ENCODE measurements around the gene EPB41L3. TPM values are rescaled to one million over a fixed set of nuclear protein-coding genes. Genes with fewer than 3 reads are reported as not detected.
A peak's percentile ranks its signal among the peaks of the same experiment; 100 is the strongest.

The EPB41L3 gene
- total RNA-seq, 1 donor from 2014 or later = 1.5 TPM

DNA sequence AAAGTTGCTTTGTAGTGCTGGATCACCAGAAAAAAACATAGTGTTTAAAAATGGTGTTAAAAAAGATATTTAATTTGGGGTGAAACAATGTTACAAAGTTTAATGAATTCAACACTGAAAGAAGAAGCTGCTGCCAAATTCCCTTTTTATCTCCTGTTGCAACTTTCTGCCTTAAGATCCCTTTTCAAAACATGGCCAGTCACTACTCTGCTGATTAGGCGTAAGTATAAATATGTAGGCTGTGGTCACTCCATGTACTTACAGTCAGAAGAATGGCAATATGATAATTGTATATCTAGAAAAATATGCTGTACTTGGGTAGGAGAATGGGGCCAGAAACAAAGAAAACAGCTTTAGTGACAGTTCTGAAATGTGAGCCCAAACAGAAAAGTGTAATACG is 124.8 kb downstream of the EPB41L3 start:
- Mint-ChIP-seq H3K27ac (no peak overlapping the region), H3K4me3 (no peak overlapping the region), H3K27me3 (peaks cover 3% of the 10 kb centered on the region), H3K9me3 (no peaks in the 10 kb centered on the region), H3K36me3 (ENCODE audit: low read depth) (no peaks in the 10 kb centered on the region), H3K4me1 (no peaks in the 10 kb centered on the region)
- DNase-seq = no peak
- intact Hi-C loops (cut with micrococcal nuclease) = no loop called here

- no peak overlapping the region for H3K27ac Mint-ChIP-seq
- no peak for DNase-seq
These were observed 126.5 kb downstream of the EPB41L3 start for GRCh38 chr18:5417342-5417741.

GRCh38 chr18:5416112-5416511 is 127.7 kb downstream of the EPB41L3 start:
- intact Hi-C loops (cut with micrococcal nuclease) = no loop called here
- Mint-ChIP-seq H3K4me1 (no peaks in the 10 kb centered on the region), H3K36me3 (ENCODE audit: low read depth) (no peaks in the 10 kb centered on the region), H3K27ac (no peak overlapping the region), H3K9me3 (no peaks in the 10 kb centered on the region), H3K4me3 (no peak overlapping the region), H3K27me3 (peaks cover 3% of the 10 kb centered on the region)
- DNase-seq = no peak

More at GRCh38 chr18:5417342-5417741, 126.5 kb downstream of the EPB41L3 start:
- intact Hi-C loops (cut with micrococcal nuclease) = no loop called here
- Mint-ChIP-seq H3K27me3 (peaks cover 3% of the 10 kb centered on the region), H3K9me3 (no peaks in the 10 kb centered on the region), H3K4me1 (no peaks in the 10 kb centered on the region), H3K4me3 (no peak overlapping the region), H3K36me3 (ENCODE audit: low read depth) (no peaks in the 10 kb centered on the region)

DNA sequence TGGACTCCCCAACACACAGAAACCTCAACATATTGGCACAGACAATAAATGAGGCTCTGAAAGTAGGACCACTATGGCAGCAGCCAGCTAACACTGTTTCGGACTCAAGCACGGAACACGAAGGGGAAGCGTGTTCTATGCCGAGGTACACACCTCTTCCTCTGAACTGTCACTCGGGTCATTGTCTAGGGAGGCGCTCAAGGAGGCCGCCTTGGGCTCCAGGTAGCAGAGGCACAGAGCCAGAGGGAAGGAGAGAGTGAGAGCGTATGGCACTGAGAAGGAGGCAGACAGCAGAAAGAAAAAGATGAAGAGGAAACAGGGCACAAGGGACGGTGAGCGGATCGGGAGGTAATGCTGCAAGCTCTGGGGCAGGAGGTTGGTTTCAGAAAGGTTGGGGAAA is 128.1 kb downstream of the EPB41L3 start:
- Mint-ChIP-seq H3K27me3 (peaks cover 3% of the 10 kb centered on the region), H3K36me3 (ENCODE audit: low read depth) (no peaks in the 10 kb centered on the region), H3K4me1 (no peaks in the 10 kb centered on the region), H3K27ac (no peak overlapping the region), H3K9me3 (no peaks in the 10 kb centered on the region), H3K4me3 (no peak overlapping the region)
- DNase-seq = no peak
- intact Hi-C loops (cut with micrococcal nuclease) = no loop called here

- no peak for DNase-seq
- no peaks in the 10 kb centered on the region for H3K9me3 Mint-ChIP-seq
- H3K27ac Mint-ChIP-seq = no peak overlapping the region
- no peaks in the 10 kb centered on the region for H3K4me1 Mint-ChIP-seq
- intact Hi-C loops (cut with micrococcal nuclease) = no loop called here
- peaks cover 3% of the 10 kb centered on the region for H3K27me3 Mint-ChIP-seq
- H3K4me3 Mint-ChIP-seq = no peak overlapping the region
- no peaks in the 10 kb centered on the region for H3K36me3 Mint-ChIP-seq (ENCODE audit: low read depth)
These were observed 128.8 kb downstream of the EPB41L3 start for GRCh38 chr18:5415031-5415430.

GRCh38 chr18:5414546-5414945 is 129.3 kb downstream of the EPB41L3 start:
- Mint-ChIP-seq H3K4me3 (no peak overlapping the region), H3K27ac (no peak overlapping the region), H3K27me3 (peaks cover 3% of the 10 kb centered on the region), H3K4me1 (no peaks in the 10 kb centered on the region), H3K9me3 (no peaks in the 10 kb centered on the region), H3K36me3 (ENCODE audit: low read depth) (no peaks in the 10 kb centered on the region)
- no peak for DNase-seq
- intact Hi-C loops (cut with micrococcal nuclease) = no loop called here

GRCh38 chr18:5413447-5413846 is 130.3 kb downstream of the EPB41L3 start:
- intact Hi-C loops (cut with micrococcal nuclease) = no loop called here
- Mint-ChIP-seq H3K36me3 (ENCODE audit: low read depth) (no peaks in the 10 kb centered on the region), H3K9me3 (no peaks in the 10 kb centered on the region), H3K4me1 (no peaks in the 10 kb centered on the region), H3K27me3 (peaks cover 3% of the 10 kb centered on the region), H3K27ac (no peak overlapping the region), H3K4me3 (no peak overlapping the region)
- DNase-seq = no peak

DNA sequence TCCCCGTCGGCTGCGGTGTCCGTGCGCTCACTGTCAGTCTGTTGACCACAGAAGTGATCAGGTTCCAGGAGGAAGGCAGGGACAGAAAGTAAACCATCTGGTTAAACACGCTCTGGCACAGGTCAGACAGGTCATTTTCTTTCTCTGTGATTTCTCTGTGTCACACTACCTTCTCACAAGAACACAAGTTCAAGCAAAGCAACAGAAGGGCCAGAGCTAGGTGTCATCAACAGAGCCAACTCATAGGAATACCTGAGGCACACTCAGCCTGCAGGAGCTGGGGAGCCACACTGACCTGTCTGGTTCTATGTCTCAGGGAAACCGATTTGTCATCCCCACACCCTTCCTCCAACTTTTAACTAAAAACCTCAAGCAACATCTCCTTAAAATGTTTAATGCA is 133.2 kb downstream of the EPB41L3 start:
- H3K27me3 Mint-ChIP-seq = peaks cover 3% of the 10 kb centered on the region
- H3K36me3 Mint-ChIP-seq (ENCODE audit: low read depth) = no peaks in the 10 kb centered on the region
- H3K9me3 Mint-ChIP-seq = no peaks in the 10 kb centered on the region
- intact Hi-C loops (cut with micrococcal nuclease) = no loop called here
- no peaks in the 10 kb centered on the region for H3K4me1 Mint-ChIP-seq
- H3K27ac Mint-ChIP-seq = no peak overlapping the region
- H3K4me3 Mint-ChIP-seq = no peak overlapping the region
- no peak for DNase-seq

DNA sequence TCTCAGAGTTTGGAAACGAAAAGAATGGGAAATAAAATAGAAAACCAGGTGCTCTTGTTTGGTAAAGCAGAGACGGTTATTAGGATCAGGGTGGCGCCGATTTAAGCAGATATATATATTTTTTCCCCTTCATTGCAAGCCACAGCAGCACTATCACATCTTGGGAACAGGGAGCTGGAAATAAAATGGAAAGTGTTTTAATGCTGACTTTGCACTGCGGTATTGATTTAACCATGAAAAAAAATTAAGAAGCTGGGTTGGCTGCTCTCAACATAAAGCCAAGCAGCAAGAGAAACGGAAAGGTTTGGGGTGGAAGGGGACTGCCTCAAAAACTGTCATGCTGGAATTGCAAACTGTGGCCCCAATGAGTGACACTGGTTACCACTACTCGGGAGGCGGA is 145.5 kb downstream of the EPB41L3 start:
- Mint-ChIP-seq H3K27ac (no peak overlapping the region), H3K36me3 (ENCODE audit: low read depth) (no peaks in the 10 kb centered on the region), H3K4me1 (peaks cover 6% of the 10 kb centered on the region), H3K4me3 (no peak overlapping the region), H3K27me3 (peaks cover 2% of the 10 kb centered on the region), H3K9me3 (no peaks in the 10 kb centered on the region)
- intact Hi-C loops (cut with micrococcal nuclease) = no loop called here
- no peak for DNase-seq

DNA sequence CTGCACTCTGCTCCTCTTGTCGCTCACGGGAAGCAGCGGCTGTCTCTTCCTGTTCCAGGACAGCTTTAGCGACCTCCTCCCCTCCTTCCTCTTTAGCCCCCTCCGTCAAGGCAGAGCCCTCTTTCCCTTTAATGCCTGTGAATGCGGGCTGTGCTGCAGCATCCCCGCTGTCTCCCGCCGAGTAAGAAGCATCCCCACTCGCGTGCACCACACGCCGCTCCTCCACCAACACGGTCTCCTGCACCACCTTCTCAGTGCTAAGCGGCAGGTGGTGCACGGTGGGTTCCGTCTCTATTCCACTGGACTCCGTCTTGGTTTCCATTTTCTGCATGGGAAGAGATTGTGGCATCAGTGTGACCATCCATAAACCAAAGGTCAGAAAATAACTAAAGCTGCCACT is 146.7 kb downstream of the EPB41L3 start:
- H3K9me3 Mint-ChIP-seq = no peaks in the 10 kb centered on the region
- no peak for DNase-seq
- intact Hi-C loops (cut with micrococcal nuclease) = no loop called here
- no peaks in the 10 kb centered on the region for H3K36me3 Mint-ChIP-seq (ENCODE audit: low read depth)
- H3K27ac Mint-ChIP-seq = no peak overlapping the region
- peaks cover 6% of the 10 kb centered on the region for H3K4me1 Mint-ChIP-seq
- H3K4me3 Mint-ChIP-seq = no peak overlapping the region
- H3K27me3 Mint-ChIP-seq = peaks cover 2% of the 10 kb centered on the region

GRCh38 chr18:5395860-5396448 is 147.8 kb downstream of the EPB41L3 start:
- peaks cover 2% of the 10 kb centered on the region for H3K27me3 Mint-ChIP-seq
- H3K36me3 Mint-ChIP-seq (ENCODE audit: low read depth) = no peaks in the 10 kb centered on the region
- H3K4me3 Mint-ChIP-seq = no peak overlapping the region
- no peaks in the 10 kb centered on the region for H3K9me3 Mint-ChIP-seq
- H3K27ac Mint-ChIP-seq = no peak overlapping the region
- intact Hi-C loops (cut with micrococcal nuclease) = no loop called here
- peak; percentile 58 for DNase-seq
- H3K4me1 Mint-ChIP-seq = peaks cover 6% of the 10 kb centered on the region

GRCh38 chr18:5393779-5394178 is 150.0 kb downstream of the EPB41L3 start:
- Mint-ChIP-seq H3K27ac (no peak overlapping the region), H3K36me3 (ENCODE audit: low read depth) (no peaks in the 10 kb centered on the region), H3K4me1 (peaks cover 3% of the 10 kb centered on the region), H3K9me3 (no peaks in the 10 kb centered on the region), H3K4me3 (no peak overlapping the region), H3K27me3 (no peaks in the 10 kb centered on the region)
- no peak for DNase-seq
- intact Hi-C loops (cut with micrococcal nuclease) = no loop called here

GRCh38 chr18:5391409-5391808 is 152.4 kb downstream of the EPB41L3 start:
- H3K4me1 Mint-ChIP-seq = peaks cover 3% of the 10 kb centered on the region
- no peaks in the 10 kb centered on the region for H3K36me3 Mint-ChIP-seq (ENCODE audit: low read depth)
- no peaks in the 10 kb centered on the region for H3K27me3 Mint-ChIP-seq

DNA sequence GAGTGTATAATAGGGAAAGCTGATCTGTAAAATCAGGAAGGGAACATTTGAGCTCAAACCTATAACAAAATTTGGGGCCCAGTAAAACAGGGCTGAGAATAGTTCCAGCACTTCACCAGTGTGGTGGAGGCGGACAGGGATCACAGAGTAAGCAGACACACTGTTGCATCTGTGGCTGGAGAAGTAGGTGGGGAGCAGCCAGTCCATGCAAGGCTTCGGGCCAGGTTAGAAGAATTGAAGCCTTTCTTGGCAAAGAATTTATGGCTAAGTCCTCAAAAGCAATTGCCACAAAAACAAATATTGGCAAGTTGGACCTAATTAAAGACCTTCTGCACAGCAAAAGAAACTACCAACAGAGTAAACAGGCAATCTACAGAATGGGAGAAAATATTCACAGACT is 154.4 kb downstream of the EPB41L3 start:
- no peaks in the 10 kb centered on the region for H3K9me3 Mint-ChIP-seq
- no peaks in the 10 kb centered on the region for H3K4me1 Mint-ChIP-seq
- DNase-seq = no peak
- no peak overlapping the region for H3K27ac Mint-ChIP-seq
- intact Hi-C loops (cut with micrococcal nuclease) = no loop called here
- H3K4me3 Mint-ChIP-seq = no peak overlapping the region
- no peaks in the 10 kb centered on the region for H3K27me3 Mint-ChIP-seq
- no peaks in the 10 kb centered on the region for H3K36me3 Mint-ChIP-seq (ENCODE audit: low read depth)

More at GRCh38 chr18:5391409-5391808, 152.4 kb downstream of the EPB41L3 start:
- Mint-ChIP-seq H3K27ac (no peak overlapping the region), H3K9me3 (no peaks in the 10 kb centered on the region), H3K4me3 (no peak overlapping the region)
- intact Hi-C loops (cut with micrococcal nuclease) = no loop called here
- DNase-seq = no peak

GRCh38 chr18:5388896-5389295 is 154.9 kb downstream of the EPB41L3 start:
- Mint-ChIP-seq H3K4me3 (no peak overlapping the region), H3K27ac (no peak overlapping the region), H3K27me3 (no peaks in the 10 kb centered on the region), H3K36me3 (ENCODE audit: low read depth) (no peaks in the 10 kb centered on the region), H3K4me1 (no peaks in the 10 kb centered on the region), H3K9me3 (no peaks in the 10 kb centered on the region)
- DNase-seq = no peak
- intact Hi-C loops (cut with micrococcal nuclease) = no loop called here

Measured in activated CD4-positive, alpha-beta T cell treated with anti-CD3 and anti-CD28 coated beads, Interleukin-2, amount 10 ng/mL, durations not matched to agents 24 days and 14 days (primary cell).